Stimulated activated naive CD8-positive, alpha-beta T cell treated with anti-CD3 and anti-CD28 coated beads, Interleukin-15, Interleukin-2, amounts not matched to agents 100 ng/mL and 50 ng/mL, for 24 hours (primary cell): Measurements from ENCODE around the gene CDC42BPA.
"Not testable (repeated sequence)": the region's sequence is repeated elsewhere in the genome, so short reads cannot be mapped to it uniquely, and the experiment has no call there.

ENCODE experiments used
- H3K27ac Mint-ChIP-seq: one replicate; pipeline ENCODE4 v1.8.0; 2021; ENCODE audit warnings: mild to moderate bottlenecking, mixed read lengths
- H3K27me3 Mint-ChIP-seq: one replicate; pipeline ENCODE4 v1.8.0; 2021; ENCODE audit warnings: mixed read lengths
- H3K36me3 Mint-ChIP-seq: one replicate; pipeline ENCODE4 v1.8.0; 2021; ENCODE audit warnings: low read depth, mixed read lengths
- H3K4me1 Mint-ChIP-seq: one replicate; pipeline ENCODE4 v1.8.0; 2021; ENCODE audit warnings: low read depth, mixed read lengths
- H3K4me3 Mint-ChIP-seq: one replicate; pipeline ENCODE4 v1.8.0; 2021; ENCODE audit warnings: mild to moderate bottlenecking, mixed read lengths
- H3K9me3 Mint-ChIP-seq: one replicate; pipeline ENCODE4 v1.8.0; 2021; ENCODE audit warnings: mixed read lengths

The CDC42BPA gene

GRCh38 chr1:227318016-227318852, at the start of gene CDC42BPA:
TSS of gene CDC42BPA (minus strand) at chr1:227318492. CDS start at chr1:227317182, 1,310 bp downstream.
- Mint-ChIP-seq H3K36me3 (no peaks in the 10 kb centered on the region), H3K4me1 (peaks cover 9% of the 10 kb centered on the region), H3K9me3 (no peaks in the 10 kb centered on the region), H3K4me3 (peak within 1 kb of the TSS; percentile 86), H3K27ac (peak within 1 kb of the TSS; percentile 65), H3K27me3 (peaks cover 71% of the 10 kb centered on the region)

GRCh38 chr1:227368009-227368408, 49.7 kb upstream of the CDC42BPA start:
- no peaks in the 10 kb centered on the region for H3K27me3 Mint-ChIP-seq
- H3K36me3 Mint-ChIP-seq: no peaks in the 10 kb centered on the region
- no peak overlapping the region for H3K27ac Mint-ChIP-seq
- H3K4me3 Mint-ChIP-seq: no peak overlapping the region
- H3K4me1 Mint-ChIP-seq: no peaks in the 10 kb centered on the region
- no peaks in the 10 kb centered on the region for H3K9me3 Mint-ChIP-seq

- H3K4me1 Mint-ChIP-seq: no peaks in the 10 kb centered on the region
- no peak overlapping the region for H3K4me3 Mint-ChIP-seq
- H3K9me3 Mint-ChIP-seq: no peaks in the 10 kb centered on the region
- no peak overlapping the region for H3K27ac Mint-ChIP-seq
- H3K27me3 Mint-ChIP-seq: peaks cover 4% of the 10 kb centered on the region
- no peaks in the 10 kb centered on the region for H3K36me3 Mint-ChIP-seq
These were observed 47.5 kb upstream of the CDC42BPA start for GRCh38 chr1:227365473-227366431.

GRCh38 chr1:227364657-227365056, 46.4 kb upstream of the CDC42BPA start:
- no peaks in the 10 kb centered on the region for H3K36me3 Mint-ChIP-seq
- H3K4me1 Mint-ChIP-seq: no peaks in the 10 kb centered on the region
- no peak overlapping the region for H3K27ac Mint-ChIP-seq
- no peaks in the 10 kb centered on the region for H3K9me3 Mint-ChIP-seq
- no peak overlapping the region for H3K4me3 Mint-ChIP-seq
- peaks cover 4% of the 10 kb centered on the region for H3K27me3 Mint-ChIP-seq

- Mint-ChIP-seq H3K4me1 (no peaks in the 10 kb centered on the region), H3K4me3 (no peak overlapping the region), H3K27me3 (peaks cover 4% of the 10 kb centered on the region), H3K36me3 (no peaks in the 10 kb centered on the region), H3K27ac (no peak overlapping the region), H3K9me3 (no peaks in the 10 kb centered on the region)
These were observed 45.5 kb upstream of the CDC42BPA start for GRCh38 chr1:227363825-227364224.

DNA sequence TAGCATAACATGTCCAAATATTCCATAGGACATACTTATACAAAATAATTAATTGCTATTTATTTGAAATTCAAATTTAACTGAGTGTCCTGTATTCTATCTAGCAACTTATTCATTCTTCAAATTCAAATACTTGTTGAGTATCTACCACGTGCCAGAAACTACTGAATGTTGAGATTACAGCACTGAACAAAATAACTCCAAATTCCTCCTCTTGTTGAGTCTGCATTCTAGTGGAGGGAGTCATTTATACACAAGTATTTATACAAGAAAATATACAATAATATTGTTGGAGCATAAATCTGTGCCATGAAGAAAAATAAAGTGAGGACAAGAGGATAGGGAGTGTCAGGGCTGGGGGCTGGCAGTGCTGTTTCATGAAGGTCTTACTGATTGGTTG, 43.7 kb upstream of the CDC42BPA start:
- Mint-ChIP-seq H3K27me3 (peaks cover 4% of the 10 kb centered on the region), H3K4me1 (no peaks in the 10 kb centered on the region), H3K9me3 (no peaks in the 10 kb centered on the region), H3K4me3 (no peak overlapping the region), H3K27ac (no peak overlapping the region), H3K36me3 (no peaks in the 10 kb centered on the region)

GRCh38 chr1:227357927-227358302, 39.6 kb upstream of the CDC42BPA start:
- Mint-ChIP-seq H3K4me1 (no peaks in the 10 kb centered on the region), H3K9me3 (no peaks in the 10 kb centered on the region), H3K4me3 (no peak overlapping the region), H3K36me3 (no peaks in the 10 kb centered on the region), H3K27me3 (peaks cover 4% of the 10 kb centered on the region), H3K27ac (no peak overlapping the region)

DNA sequence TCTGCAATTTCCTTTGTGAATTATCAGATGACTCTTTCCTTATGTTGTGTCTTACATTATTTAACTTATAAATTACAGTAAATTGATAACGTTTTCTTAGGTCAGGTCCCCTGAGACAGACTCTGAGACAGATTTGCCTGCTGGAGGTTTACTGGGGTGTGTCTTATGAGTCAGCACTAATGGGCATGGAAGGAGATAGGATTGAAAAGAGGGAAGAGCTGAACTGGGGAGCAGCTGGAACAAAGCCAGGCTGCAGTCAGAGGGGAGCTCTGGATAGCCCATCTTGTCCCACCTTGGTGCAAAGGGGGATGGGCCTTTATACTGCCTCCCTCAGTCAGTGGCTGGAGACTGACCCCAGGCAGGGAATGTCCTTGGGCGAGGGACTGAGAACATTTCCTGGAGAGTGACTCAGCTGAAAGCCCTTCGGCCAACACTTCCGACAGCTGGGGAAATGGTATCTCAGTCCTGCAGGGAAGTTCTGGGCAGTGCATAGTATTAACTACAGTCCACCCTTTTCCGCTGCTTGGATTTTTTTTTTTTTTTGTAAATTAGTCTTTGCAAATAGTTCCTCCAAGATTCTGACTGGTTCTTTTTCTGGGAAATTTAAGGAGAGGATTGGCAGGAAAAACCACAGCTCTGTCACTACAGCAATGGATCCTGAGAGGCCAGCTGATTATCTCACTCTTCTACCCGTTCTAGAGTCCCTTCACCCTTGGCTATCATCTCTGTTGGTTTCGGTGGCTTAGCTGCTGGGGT, 39.1 kb upstream of the CDC42BPA start:
- Mint-ChIP-seq H3K36me3 (no peaks in the 10 kb centered on the region), H3K9me3 (no peaks in the 10 kb centered on the region), H3K4me1 (no peaks in the 10 kb centered on the region), H3K27me3 (peaks cover 2% of the 10 kb centered on the region), H3K4me3 (no peak overlapping the region), H3K27ac (no peak overlapping the region)

DNA sequence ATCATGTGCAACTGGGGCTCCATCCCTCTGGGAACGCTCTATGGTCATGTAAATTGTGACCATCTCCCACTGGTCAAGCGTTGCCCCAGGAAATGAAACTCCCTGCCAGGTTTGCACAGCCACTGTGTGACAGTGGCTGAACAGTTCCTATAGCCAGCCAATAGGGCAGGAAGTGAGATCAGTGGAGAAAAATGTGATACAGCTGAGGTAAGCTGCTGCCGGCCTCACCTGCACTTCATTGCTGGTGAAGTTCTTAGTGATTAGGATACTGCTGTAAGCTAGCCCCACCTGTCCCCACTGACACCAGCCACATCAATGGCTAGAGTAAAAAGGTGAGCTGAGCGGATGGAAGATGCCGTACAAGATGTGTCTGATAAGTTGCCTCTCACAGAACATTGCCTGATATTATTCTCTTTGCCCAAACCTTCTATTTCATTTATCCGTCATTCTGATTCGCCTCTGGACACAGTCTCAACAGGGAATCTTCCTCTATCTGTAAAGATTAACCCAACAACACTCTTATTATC, 38.4 kb upstream of the CDC42BPA start:
- H3K36me3 Mint-ChIP-seq: no peaks in the 10 kb centered on the region
- no peak overlapping the region for H3K4me3 Mint-ChIP-seq
- no peaks in the 10 kb centered on the region for H3K27me3 Mint-ChIP-seq
- H3K9me3 Mint-ChIP-seq: no peaks in the 10 kb centered on the region
- H3K4me1 Mint-ChIP-seq: no peaks in the 10 kb centered on the region
- H3K27ac Mint-ChIP-seq: no peak overlapping the region

DNA sequence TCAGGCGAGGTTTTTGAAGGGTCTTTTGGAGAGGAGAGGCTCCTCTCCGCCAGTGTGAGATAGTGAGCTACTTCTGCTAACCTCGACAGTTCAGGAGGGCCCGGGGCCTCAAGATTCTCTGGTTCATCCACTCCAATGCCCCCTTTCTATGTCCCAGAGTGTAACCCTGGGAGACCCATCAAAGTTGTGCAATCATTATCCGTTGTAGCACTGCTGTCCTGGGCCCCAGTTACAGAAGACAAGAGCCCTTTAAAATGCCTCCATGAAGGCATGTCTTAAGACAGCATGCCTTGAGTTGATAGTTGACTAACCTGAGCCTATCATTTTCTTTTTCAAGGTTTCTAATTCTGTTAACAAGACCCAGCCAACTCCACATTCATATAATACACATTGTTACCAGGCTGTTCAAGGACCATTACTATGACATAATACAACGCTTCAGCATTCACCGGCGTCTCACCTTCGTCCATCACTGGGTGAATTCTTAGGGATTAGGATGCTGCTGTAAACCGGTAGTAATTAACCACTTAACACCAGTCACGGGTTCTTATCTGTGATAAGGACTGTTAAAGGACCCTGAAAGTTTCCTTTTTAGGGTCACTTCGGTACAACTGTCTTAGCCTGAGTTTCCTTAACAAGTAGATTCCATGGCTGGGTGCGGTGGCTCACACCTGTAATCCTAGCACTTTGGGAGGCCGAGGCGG, 37.4 kb upstream of the CDC42BPA start:
- no peak overlapping the region for H3K4me3 Mint-ChIP-seq
- H3K27me3 Mint-ChIP-seq: no peaks in the 10 kb centered on the region
- no peaks in the 10 kb centered on the region for H3K9me3 Mint-ChIP-seq
- H3K27ac Mint-ChIP-seq: no peak overlapping the region
- no peaks in the 10 kb centered on the region for H3K36me3 Mint-ChIP-seq
- no peaks in the 10 kb centered on the region for H3K4me1 Mint-ChIP-seq

GRCh38 chr1:227353186-227353585, 34.9 kb upstream of the CDC42BPA start:
- no peak overlapping the region for H3K27ac Mint-ChIP-seq
- H3K36me3 Mint-ChIP-seq: no peaks in the 10 kb centered on the region
- no peak overlapping the region for H3K4me3 Mint-ChIP-seq
- no peaks in the 10 kb centered on the region for H3K9me3 Mint-ChIP-seq
- H3K27me3 Mint-ChIP-seq: no peaks in the 10 kb centered on the region
- no peaks in the 10 kb centered on the region for H3K4me1 Mint-ChIP-seq

DNA sequence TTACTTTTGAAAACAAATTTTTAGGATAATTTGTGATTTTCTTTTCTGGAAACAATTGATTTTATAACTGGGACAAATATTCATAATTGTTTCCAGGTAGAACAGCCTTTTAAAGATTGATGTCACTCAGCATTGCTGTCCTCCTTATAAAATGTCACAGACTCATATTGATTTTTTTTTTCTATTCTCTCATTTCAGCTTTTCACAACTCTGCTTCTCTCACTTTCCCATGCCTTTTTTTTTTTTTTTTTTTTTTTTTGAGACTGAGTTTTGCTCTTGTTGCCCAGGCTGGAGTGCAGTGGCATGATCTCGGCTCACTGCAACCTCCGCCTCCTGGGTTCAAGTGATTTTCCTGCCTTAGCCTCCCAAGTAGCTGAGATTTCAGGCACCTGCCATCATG, 33.9 kb upstream of the CDC42BPA start:
- H3K4me3 Mint-ChIP-seq, H3K27ac Mint-ChIP-seq, H3K9me3 Mint-ChIP-seq, H3K36me3 Mint-ChIP-seq, H3K27me3 Mint-ChIP-seq, H3K4me1 Mint-ChIP-seq: not testable (repeated sequence)

- H3K27me3 Mint-ChIP-seq: no peaks in the 10 kb centered on the region
- H3K36me3 Mint-ChIP-seq: no peaks in the 10 kb centered on the region
- H3K9me3 Mint-ChIP-seq: no peaks in the 10 kb centered on the region
- no peak overlapping the region for H3K27ac Mint-ChIP-seq
- H3K4me3 Mint-ChIP-seq: no peak overlapping the region
- H3K4me1 Mint-ChIP-seq: no peaks in the 10 kb centered on the region
These were observed 33.2 kb upstream of the CDC42BPA start for GRCh38 chr1:227351443-227351842.

DNA sequence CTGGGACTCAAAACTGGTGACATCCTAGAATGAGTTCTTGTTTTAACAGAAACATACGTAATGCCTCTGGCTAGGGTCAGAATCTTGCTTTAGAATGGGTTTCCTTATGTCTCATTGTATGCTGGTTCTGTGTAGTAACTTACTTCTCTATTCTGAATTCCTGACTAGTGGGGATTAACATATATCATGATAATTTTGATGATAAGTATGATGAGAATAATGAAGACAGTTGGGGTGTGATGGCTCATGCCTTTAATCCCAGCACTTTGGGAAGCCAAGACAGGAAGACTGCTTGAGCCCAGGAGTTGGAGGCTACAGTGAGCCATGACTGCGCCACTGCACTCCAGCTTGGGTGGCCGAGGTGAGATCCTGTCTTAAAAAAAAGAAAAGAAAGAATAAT, 31.7 kb upstream of the CDC42BPA start:
- Mint-ChIP-seq H3K9me3 (no peaks in the 10 kb centered on the region), H3K27me3 (no peaks in the 10 kb centered on the region), H3K36me3 (no peaks in the 10 kb centered on the region), H3K4me1 (no peaks in the 10 kb centered on the region), H3K4me3 (no peak overlapping the region), H3K27ac (no peak overlapping the region)
